Middle frontal gyrus (tissue), 1 donor: ENCODE results near the gene PIK3CD.

Experiments
- DNase-seq: peaks from one replicate; pipeline ENCODE4 v3.0.0-alpha.2; 2015; ENCODE audit warnings: low spot score; ENCODE audit errors: extremely low spot score

PIK3CD gene

GRCh38 chr1:9717193-9718005 lies 65.9 kb downstream of the PIK3CD start:
- no peak for DNase-seq

- no peak for DNase-seq
Observed at GRCh38 chr1:9718006-9718680, 66.6 kb downstream of the PIK3CD start.

- DNase-seq: no peak
Observed at GRCh38 chr1:9719978-9720722, 68.6 kb downstream of the PIK3CD start.

- DNase-seq: no peak
Observed at GRCh38 chr1:9720785-9721605, 69.5 kb downstream of the PIK3CD start.

- DNase-seq: no peak
Observed at GRCh38 chr1:9721606-9722377, 70.3 kb downstream of the PIK3CD start.

- DNase-seq: no peak
Observed at GRCh38 chr1:9722378-9722749, 70.8 kb downstream of the PIK3CD start.

- no peak for DNase-seq
Observed at GRCh38 chr1:9723068-9723805, 71.7 kb downstream of the PIK3CD start.

- DNase-seq: no peak
Observed at GRCh38 chr1:9723926-9724325, 72.4 kb downstream of the PIK3CD start.

- DNase-seq: no peak
Observed at GRCh38 chr1:9724706-9725476, 73.4 kb downstream of the PIK3CD start.

- DNase-seq: no peak
Observed at GRCh38 chr1:9726406-9726805, 74.9 kb downstream of the PIK3CD start.

GRCh38 chr1:9726905-9727595 lies 75.5 kb downstream of the PIK3CD start:
- DNase-seq: no peak

GRCh38 chr1:9728451-9729295 lies 77.1 kb downstream of the PIK3CD start:
- no peak for DNase-seq

- DNase-seq: no peak
Observed at GRCh38 chr1:9729523-9729922, 78.0 kb downstream of the PIK3CD start.

GRCh38 chr1:9730096-9730901 lies 78.8 kb downstream of the PIK3CD start:
- no peak for DNase-seq

GRCh38 chr1:9731051-9731537 lies 79.6 kb downstream of the PIK3CD start:
- DNase-seq: no peak

GRCh38 chr1:9731561-9731960 lies 80.0 kb downstream of the PIK3CD start:
- no peak for DNase-seq
